Measurements from ENCODE around the gene RNF215.
"Not testable (repeated sequence)": the region's sequence is repeated elsewhere in the genome, so short reads cannot be mapped to it uniquely, and the experiment has no call there.

Gene RNF215

GRCh38 chr22:30421695-30422480 lies 34.7 kb upstream of the RNF215 start:
- DNase-seq (ENCODE audit: low read depth, low spot score), result no peak

DNA sequence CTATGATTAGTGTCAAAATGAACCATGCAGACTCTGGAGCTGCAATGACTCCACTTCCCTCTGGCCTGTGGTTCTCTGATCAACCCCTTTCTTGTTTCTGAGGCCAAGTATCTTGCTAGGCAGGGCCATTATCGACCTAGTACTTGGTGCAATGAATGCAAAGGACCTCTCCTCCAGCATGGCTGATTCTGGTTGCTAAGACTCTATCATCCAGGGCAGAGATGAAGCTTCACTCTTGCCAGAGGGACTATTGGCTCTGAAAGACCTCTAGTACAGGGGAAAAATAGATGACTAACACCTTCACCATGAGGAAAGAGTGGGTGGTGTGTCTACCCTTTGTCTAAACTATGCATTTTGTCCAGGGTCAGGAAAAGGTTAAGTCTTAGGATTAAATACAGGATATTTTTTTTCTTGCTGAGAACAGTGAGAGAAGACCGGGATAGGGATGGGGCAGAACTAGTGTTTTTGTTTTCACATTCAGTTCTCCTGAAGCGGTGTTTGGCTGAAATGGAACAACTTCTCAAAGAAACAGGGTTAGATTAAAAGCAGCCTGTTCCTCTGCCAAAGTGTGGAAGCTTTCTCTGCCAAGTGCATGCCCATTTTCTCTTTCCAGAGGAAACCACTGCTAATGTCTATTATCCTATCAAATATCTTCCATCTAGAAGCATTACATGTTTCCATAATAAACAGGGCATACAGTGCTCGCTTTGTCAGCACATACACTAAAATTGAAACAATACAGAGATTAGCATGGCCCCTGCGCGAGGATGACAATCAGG lies 33.3 kb upstream of the RNF215 start:
- no peak for DNase-seq (ENCODE audit: low read depth, low spot score)

DNA sequence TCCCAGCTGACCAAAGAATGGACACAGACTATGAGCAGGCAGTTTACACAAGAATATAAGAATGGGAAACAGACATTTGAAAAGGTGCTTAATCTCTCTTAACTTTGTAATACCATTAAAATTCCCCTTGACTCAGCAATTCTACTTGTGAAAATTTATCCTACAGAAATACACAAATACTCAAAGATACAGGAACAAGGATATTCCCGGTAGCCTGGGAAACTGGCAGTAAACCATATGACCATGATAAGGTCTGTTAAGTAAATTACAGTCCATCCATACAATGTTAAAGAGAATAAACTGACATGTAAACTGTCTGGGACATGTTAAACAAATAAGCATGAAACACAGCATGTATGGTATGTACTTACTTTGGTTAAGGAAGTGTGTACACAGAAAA lies 29.6 kb upstream of the RNF215 start:
- DNase-seq (ENCODE audit: low read depth, low spot score), result no peak

- DNase-seq (ENCODE audit: low read depth, low spot score), result no peak
Observed at GRCh38 chr22:30416403-30416802, 29.2 kb upstream of the RNF215 start.

DNA sequence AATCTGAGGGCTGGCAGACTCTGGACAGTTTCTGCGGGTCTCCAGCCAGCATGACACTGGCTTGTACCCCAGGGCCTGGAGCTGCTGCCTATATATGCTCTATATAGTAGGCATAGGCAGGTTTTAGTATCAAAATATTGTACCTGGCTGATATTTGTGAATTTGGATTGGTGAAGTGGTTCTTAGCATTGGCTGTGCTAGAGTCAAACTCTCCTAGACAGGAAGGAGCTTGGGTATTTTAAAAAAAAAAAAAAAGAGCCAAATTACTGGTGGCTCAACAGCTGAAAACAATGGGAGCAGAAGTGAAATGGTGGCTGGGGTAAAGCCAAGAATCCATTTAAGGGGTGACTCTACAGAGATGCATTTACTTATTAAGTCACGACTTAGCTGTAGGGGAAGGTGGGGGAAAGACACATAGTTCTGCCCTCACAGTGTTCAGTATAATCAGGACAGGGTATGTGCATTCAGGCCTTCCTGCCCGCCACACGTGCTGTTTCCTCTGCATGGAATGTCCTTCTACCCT lies 27.4 kb upstream of the RNF215 start:
- DNase-seq (ENCODE audit: low read depth, low spot score), result no peak

GRCh38 chr22:30413745-30414524 lies 26.7 kb upstream of the RNF215 start:
- DNase-seq (ENCODE audit: low read depth, low spot score), result no peak

- DNase-seq (ENCODE audit: low read depth, low spot score), result no peak
Observed at GRCh38 chr22:30413001-30413400, 25.8 kb upstream of the RNF215 start.

GRCh38 chr22:30411780-30412179 lies 24.6 kb upstream of the RNF215 start:
- DNase-seq (ENCODE audit: low read depth, low spot score), result no peak

GRCh38 chr22:30408388-30409102 lies 21.3 kb upstream of the RNF215 start:
- DNase-seq (ENCODE audit: low read depth, low spot score), result peak; percentile 29

GRCh38 chr22:30406400-30406799 lies 19.2 kb upstream of the RNF215 start:
- DNase-seq (ENCODE audit: low read depth, low spot score), result no peak

GRCh38 chr22:30405731-30406130 lies 18.5 kb upstream of the RNF215 start:
- no peak for DNase-seq (ENCODE audit: low read depth, low spot score)

DNA sequence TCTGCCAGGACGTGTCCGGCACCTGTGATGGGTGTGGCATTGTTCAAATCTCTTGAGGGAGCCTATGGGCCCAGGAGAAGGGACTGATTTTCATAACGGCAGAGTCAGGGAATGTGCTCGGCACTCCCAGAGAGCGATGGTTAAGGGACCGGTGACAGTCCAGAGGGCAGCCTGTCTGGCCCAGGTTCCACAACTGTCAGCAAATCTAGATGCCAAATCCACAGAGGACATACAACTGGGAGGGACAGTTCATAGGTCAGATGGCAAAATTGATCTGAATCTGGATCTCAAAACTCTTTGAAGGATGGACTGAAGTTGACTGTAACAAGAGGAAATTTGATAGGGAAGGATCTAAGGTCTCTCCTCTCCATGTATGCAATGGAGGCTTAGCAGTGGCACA lies 17.1 kb upstream of the RNF215 start:
- DNase-seq (ENCODE audit: low read depth, low spot score), result no peak

DNA sequence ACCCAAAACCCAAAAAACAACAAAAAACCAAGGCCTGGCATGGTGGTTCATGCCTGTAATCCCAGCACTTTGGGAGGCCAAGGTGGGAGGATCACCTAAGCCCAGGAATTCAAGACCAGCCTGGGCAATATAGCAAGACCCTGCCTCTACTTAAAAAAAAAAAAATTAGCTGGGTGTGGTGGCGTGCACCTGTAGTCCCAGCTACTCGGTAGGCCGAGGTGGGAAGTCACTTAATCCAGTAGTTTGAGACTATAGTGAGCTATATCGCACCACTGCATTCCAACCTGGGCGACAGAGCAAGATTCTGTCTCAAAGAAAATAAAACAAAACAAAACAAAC lies 15.5 kb upstream of the RNF215 start:
- DNase-seq (ENCODE audit: low read depth, low spot score), result not testable (repeated sequence)

DNA sequence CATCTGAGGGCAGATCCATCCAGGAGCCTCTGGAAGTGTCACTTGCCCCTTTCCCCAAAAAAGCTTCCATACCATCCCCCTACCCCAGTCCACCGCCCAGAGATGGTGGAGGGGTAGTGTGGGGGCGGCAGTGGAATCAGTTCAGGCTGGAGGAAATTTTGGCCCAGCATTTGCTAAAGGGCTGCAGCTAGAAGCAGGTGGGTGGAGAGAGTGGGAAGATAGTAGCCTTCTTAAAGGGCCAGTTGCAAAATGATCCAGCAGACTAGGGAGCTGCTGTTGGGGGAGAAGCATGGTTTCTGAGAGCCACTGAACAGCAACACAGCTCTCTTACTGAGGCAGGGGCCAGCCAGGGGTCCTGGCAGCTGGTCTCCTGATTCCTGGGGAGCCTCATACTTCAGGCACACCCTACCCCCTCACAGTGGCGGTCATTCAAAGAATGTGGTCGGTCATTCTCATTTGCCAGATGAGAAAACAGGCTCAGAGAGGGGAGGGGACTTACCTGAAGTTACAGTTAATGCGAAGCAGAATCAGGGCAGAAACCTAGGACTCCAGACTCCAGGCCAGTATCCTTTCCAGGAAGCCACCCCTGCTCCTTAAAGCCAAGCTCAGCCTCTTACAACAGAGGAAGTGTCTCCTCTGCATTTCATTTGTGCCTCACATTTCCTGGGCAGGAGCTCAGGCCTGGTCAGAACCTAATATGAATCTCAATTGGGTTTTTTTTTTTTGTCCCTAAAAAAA lies 15.0 kb upstream of the RNF215 start:
- peak; percentile 24 for DNase-seq (ENCODE audit: low read depth, low spot score)

GRCh38 chr22:30401024-30401423 lies 13.8 kb upstream of the RNF215 start:
- DNase-seq (ENCODE audit: low read depth, low spot score), result not testable (repeated sequence)

DNA sequence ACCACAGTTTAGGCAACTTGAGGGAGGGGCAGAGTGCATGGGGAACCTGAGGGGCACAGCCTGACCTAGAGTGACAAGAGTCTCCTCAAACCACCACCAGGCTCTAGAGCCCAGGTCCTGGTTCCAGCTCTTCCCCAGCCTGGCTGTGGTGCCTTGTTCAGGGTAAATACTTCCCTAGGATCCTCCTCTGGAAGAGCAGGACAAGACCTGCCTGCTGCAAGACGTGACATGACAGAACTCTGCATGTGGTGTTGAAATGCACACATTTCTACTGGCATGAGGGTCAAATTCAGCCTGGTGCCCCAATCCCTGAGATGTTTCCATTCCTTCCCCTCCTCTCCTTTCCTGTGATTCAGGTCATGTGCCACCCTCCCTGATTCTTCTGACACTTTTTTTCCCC lies 12.9 kb upstream of the RNF215 start:
- DNase-seq (ENCODE audit: low read depth, low spot score), result no peak

DNA sequence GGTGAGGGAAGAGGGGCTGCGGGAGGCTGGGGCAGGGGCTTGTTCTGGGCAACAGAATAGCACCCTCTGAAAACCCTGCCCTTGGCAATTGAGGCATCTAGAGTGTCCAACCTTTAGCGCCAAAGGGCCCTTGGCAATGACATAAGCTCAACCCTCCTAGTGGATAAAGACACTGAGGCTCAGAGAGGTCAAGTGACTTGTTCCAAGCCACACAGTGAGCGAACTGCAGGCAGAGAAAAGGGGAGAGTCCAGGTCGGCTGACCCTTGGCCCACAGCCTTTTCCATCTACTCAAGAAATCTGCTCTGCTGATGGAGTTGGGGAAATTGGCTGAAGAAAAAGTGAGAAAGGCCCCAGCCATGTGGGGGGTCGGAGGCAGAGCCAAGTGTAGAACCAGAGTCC lies 12.5 kb upstream of the RNF215 start:
- no peak for DNase-seq (ENCODE audit: low read depth, low spot score)

DNA sequence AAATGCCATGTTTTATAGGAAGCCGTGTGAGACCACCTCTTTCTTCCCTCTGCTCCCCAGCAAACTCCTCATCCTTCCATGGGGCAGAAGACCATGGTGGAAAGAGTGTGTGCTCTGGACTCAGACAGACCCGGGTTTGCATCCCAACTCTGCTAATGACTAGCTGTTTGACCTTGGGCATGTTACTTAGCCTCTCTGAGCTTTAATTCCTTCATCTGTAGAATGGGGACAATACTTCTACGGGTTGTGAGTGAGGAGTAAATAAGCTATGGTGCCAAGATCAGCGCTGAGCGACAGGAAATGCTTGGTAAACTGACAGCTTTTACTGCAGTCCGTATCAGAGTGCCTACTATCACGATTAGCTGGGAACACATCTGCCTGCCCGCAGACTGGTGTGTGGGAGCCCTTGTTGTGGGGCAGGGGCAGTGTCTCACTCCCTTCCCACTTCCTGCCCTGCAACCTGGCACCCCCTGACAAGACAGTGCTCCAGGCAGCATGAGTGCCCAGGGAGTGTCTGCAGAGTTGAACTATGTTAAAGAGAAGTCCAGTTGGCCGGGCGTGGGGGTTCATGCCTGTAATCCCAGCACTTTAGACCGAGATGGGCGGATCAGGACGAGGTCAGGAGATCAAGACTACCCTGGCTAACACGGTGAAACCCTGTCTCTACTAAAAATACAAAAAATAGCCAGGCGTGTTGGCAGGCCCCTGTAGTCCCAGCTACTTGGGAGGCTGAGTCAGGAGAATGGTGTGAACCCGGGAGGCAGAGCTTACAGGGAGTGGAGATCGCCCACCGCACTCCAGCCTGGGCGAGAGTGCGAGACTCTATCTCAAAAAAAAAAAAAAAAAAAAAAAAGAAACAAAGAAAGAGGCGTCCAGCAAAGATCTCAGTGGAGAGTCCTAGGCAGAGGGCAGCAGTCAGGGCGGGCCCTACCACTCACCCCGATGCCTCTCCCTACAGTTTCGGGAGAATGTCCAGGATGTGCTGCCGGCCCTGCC lies 11.8 kb upstream of the RNF215 start:
- no peak for DNase-seq (ENCODE audit: low read depth, low spot score)
